PFSK-1 (cell line): ENCODE measurements around the gene GCLC.

Experiments
- FOXP2 ChIP-seq: optimal IDR thresholded peaks from 2 replicates; pipeline ENCODE3; 2011; ENCODE audit warnings: borderline replicate concordance, control low read depth, inconsistent platforms; ENCODE audit not compliant: insufficient read depth; ENCODE audit errors: extremely low read length, extremely low read depth
- POLR2AphosphoS5 ChIP-seq: IDR thresholded peaks from 2 replicates; pipeline ENCODE4 v1.6.1; 2012; ENCODE audit warnings: low read depth, mild to moderate bottlenecking, control low read depth, low read length, moderate library complexity
- SIN3A ChIP-seq: IDR thresholded peaks from 2 replicates; pipeline ENCODE4 v1.6.1; 2012; ENCODE audit warnings: mild to moderate bottlenecking, low read length, moderate library complexity, borderline replicate concordance; ENCODE audit not compliant: insufficient read depth
- TAF1 ChIP-seq: IDR thresholded peaks from 2 replicates; pipeline ENCODE4 v1.6.1; 2012; ENCODE audit warnings: low read length, control low read depth, borderline replicate concordance; ENCODE audit not compliant: insufficient read depth
- TF ChIP-seq, protein P1 (sequence below), 2 experiments: IDR thresholded peaks; 2 replicates each; pipeline versions ENCODE4 v1.6.1 to v1.8.0; 2011 to 2012; ENCODE audit warnings: low read depth in 2 of 2, low read length in 2 of 2, control low read depth in 1 of 2, inconsistent platforms in 1 of 2, mild to moderate bottlenecking in 1 of 2, moderate library complexity in 1 of 2; ENCODE audit not compliant: insufficient read depth in 1 of 2

- no peak for TF ChIP-seq FOXP2
- no peak for TF ChIP-seq POLR2AphosphoS5
- no peak for TF ChIP-seq TAF1
- TF ChIP-seq SIN3A = no peak
- TF ChIP-seq, protein P1, sequence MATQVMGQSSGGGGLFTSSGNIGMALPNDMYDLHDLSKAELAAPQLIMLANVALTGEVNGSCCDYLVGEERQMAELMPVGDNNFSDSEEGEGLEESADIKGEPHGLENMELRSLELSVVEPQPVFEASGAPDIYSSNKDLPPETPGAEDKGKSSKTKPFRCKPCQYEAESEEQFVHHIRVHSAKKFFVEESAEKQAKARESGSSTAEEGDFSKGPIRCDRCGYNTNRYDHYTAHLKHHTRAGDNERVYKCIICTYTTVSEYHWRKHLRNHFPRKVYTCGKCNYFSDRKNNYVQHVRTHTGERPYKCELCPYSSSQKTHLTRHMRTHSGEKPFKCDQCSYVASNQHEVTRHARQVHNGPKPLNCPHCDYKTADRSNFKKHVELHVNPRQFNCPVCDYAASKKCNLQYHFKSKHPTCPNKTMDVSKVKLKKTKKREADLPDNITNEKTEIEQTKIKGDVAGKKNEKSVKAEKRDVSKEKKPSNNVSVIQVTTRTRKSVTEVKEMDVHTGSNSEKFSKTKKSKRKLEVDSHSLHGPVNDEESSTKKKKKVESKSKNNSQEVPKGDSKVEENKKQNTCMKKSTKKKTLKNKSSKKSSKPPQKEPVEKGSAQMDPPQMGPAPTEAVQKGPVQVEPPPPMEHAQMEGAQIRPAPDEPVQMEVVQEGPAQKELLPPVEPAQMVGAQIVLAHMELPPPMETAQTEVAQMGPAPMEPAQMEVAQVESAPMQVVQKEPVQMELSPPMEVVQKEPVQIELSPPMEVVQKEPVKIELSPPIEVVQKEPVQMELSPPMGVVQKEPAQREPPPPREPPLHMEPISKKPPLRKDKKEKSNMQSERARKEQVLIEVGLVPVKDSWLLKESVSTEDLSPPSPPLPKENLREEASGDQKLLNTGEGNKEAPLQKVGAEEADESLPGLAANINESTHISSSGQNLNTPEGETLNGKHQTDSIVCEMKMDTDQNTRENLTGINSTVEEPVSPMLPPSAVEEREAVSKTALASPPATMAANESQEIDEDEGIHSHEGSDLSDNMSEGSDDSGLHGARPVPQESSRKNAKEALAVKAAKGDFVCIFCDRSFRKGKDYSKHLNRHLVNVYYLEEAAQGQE (IDR thresholded peaks at IDR 0.05; ENCODE audit: insufficient read depth in 1 of 2, low read depth in 2 of 2, low read length in 2 of 2) = no peak
These were observed 83.8 kb downstream of the GCLC start for GRCh38 chr6:53461041-53461656.
